ENCODE data around the gene FSTL1.

The FSTL1 gene

DNA sequence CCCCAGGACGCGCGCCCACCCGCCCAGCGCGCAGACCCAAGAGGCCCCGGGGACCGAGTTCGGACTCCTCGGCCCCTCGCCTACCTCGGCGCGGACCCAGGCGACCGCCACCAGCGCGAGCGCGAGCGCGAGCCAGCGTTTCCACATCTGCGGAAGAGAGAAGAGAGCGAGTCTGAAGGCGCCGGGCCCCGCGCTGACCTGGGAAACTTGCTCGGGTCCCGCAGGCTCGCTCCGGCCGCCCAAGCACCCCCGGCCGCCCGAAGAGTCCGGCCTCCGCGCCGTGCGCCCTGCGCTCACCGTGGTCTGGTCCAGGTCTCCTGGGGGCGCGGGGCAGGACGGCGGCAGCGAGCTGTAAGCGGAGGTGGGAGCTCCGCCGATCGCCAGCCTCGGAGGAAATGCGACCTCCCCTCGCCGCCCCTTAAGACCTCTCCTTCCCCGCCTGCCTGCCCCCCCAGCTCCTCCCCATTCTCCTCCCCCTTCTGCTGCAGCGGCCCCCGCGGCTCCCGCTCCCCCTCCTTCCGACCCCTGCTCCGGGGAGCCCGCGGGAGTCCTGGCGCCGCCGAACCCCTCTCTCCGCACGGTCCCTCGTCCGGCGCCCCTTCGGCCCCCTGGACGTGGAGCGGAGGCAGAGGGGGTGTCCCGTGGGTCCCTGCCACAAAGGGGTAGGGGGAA is at the start of gene FSTL1:
FSTL1 (minus strand) TSS at position 393 of the 672 bp plus-strand sequence; CDS start at position 147, 246 bp downstream.
- no peak for DNase-seq

DNA sequence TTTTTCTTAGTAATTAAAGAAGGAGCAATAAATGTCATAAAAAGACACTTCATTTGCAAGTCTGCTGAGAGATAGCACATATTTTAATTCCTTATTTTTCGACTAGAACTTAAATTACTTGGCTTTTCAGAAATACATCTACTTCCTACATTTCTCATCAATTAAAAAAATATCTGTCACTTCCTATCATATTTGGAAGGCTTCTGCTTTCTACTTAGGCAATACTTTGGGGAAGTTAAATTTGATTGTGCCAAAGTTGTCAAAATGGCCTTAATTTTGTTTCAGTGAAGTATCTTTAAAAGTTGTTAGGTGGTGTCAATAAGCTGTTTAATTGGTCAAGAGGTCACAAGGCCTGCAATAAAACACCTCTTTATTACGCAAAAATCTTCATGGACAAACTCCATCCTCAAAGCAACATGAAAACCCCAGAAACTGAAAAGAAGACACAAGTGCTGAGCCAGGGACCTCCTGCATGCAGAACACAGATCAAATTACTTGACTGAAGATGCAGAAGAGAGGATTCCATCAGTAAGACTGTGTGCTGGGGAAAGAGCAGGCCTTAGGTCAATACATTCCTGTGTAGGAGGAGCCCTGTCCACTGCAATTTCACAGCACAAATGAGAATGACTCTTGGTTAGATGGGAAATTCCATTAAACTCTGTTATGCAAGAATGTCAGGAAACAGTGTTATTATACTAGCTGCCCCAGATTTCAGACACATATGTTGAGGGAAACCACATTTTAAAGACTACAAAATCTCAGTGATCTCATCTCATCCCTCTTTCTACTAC is 48.0 kb upstream of the FSTL1 start:
- no peak for DNase-seq

- no peak for DNase-seq
These were observed 47.0 kb upstream of the FSTL1 start for GRCh38 chr3:120497818-120498217.

- DNase-seq, result no peak
These were observed 46.5 kb upstream of the FSTL1 start for GRCh38 chr3:120497336-120497735.

GRCh38 chr3:120496278-120497002 is 45.6 kb upstream of the FSTL1 start:
- no peak for DNase-seq

DNA sequence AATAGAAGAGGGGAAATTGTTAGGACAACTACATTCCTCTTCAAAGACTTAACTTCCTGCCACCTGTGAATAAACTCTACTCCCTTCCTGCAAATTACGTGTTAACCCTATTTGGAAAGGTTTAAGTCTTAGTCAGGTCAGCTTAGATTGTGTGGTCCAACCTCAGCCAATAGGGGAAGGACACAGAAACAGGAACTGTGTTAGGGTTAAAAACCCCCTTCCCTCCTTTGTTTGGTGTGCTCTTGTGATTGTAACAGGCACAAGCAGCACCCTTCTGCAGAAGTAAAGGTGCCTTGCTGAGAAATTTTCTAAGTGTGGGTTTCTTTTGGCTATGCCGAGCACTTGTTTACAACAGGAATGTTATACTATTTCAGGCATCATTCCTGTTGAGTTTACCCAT is 45.0 kb upstream of the FSTL1 start:
- no peak for DNase-seq

- DNase-seq, result no peak
These were observed 41.3 kb upstream of the FSTL1 start for GRCh38 chr3:120492103-120492502.

DNA sequence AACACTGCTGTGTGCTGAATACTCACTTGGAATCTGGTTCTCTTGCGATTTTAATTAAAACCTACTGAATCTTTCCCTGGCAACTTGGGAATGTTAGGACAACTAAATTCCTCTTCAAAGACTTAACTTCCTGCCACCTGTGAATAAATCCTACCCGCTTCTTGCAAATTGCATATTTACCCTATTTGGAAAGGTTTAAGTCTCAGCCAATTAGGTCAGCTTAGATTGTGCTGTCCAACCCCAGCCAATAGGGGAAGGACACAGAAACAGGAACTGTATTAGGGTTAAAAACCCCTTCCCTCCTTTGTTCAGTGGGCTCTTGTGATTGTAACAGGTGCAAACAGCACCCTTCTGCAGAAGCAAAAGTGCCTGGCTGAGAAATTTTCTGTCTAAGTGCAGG is 38.6 kb upstream of the FSTL1 start:
- DNase-seq, result no peak

DNA sequence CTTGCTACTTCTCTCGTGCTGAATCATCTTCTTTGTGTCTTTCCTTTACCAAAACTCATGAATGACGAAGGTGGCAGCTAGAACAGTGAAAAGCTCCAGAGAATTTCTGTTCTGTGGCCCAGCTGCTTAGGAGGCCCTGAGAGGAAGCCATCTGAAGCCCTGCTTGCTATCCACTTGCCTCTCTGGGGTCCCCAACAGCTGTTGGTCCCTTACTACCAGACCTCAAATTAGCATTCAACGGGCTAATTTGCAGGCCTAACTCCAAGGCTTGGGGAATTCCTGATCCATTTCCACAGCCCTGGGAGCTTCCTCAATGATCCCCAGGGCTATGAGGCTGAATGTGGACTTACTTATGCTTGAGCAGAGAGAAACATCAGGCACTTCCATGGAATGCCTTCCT is 37.5 kb upstream of the FSTL1 start:
- no peak for DNase-seq

DNA sequence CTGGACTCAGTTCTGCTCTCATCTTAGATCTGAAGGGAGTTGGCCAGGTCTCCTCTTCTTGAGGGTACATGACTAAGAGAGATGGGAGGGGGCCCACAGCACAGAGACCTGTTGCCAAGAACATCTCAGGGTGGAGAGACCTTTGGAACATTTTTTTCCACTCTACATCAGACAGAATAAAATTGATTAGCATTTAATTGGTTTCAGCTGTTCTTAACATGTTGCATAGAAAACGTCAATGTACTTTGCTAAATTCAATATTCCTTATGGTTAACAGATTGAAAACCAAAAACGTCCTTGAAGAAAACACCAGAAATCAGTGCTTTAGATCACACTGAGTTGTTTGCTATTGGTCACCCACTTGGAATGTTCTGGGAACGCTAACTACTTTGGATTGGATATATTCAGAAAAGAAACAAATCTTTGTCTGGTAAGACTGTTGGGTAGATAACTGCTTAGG is 36.4 kb upstream of the FSTL1 start:
- no peak for DNase-seq

- DNase-seq, result peak; percentile 36
These were observed 30.3 kb upstream of the FSTL1 start for GRCh38 chr3:120481081-120481480.

GRCh38 chr3:120477781-120478180 is 27.0 kb upstream of the FSTL1 start:
- no peak for DNase-seq

DNA sequence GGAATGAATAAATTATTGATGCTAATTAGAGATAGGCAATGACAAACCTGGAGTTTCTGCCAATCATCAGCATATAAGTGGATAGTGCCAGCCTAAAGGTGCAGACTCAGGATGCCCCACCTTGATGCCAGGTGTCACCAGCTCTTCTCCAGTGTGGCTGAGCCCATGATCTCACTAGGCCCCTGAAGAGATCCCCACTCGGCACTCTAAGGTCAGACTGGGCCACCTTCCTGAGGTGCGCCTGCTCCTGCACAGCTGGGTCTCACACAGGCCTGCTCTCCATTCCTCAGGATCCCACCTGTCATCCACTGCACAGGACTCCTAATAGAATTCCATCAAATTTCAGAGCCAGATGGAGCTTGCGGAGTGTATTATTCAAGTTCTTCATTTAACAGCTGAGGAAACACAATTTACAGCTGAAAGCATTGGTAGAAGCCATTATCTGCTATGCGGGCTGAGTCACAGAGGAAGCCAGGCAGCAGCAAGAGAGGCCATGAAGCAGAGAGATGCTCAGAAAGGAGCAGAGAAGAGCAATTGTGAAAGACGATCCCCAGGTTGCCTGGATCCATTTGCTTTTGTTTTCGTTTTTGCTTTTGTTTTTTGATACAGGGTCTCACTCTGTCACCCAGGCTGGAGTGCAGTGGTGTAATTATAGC is 25.1 kb upstream of the FSTL1 start:
- DNase-seq, result no peak

DNA sequence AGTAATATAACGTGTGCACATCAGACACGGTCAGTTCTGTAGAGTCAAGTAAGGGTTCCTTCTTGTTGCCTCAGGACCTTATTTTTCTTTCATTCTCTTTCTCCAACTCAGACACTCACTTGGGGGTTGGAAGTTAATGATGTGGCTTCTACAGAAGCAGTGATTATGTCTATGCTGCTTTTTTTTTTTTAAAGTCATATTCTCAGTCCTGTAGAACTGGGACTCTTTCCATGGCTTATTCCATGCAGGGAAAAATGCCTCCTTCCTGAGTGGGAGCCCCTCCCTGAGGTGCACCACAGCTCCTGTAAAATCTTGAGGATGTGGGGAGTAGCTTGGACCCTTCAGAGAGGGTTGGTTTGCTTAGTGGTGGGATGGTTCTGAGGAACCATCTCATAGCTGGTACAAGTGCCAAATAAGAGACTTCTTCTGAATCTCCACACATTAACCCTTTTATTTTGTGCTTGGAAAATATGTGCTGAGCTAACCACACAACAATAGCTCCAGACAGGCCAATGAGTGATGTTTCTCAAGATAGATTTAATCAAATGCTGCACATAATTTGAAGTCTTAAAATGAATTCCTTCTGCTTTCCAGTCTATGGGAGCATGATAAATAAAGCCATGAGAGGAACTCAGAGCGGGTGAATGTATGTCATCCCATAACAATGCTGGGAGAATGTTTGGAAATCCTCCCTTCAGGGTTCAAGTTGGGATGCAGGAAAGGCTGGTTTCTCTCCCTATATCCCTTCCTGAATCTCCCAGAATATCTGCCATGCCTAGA is 23.3 kb upstream of the FSTL1 start:
- no peak for DNase-seq

DNA sequence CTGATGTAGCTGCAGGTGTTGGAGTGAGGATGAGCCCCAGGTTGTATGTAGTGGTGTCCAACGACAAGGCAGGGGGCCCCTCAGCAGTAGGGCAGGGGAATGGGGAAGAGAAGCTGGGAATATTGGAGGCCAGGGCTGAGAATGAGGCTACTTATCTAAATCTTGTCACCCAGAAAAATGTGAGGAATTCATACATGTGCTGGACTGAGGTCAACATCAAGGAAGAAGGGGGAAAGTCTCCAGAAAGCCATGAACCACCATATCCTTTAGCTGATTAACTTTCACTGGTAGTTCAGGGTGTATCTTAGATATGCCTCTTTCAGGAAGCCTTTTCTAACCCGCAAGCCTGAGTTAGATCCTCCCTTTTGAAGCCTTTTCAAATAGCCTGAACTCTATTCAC is 22.6 kb upstream of the FSTL1 start:
- DNase-seq, result no peak

GRCh38 chr3:120472121-120472844 is 21.5 kb upstream of the FSTL1 start:
- DNase-seq, result no peak

GRCh38 chr3:120471643-120472042 is 20.9 kb upstream of the FSTL1 start:
- no peak for DNase-seq

DNA sequence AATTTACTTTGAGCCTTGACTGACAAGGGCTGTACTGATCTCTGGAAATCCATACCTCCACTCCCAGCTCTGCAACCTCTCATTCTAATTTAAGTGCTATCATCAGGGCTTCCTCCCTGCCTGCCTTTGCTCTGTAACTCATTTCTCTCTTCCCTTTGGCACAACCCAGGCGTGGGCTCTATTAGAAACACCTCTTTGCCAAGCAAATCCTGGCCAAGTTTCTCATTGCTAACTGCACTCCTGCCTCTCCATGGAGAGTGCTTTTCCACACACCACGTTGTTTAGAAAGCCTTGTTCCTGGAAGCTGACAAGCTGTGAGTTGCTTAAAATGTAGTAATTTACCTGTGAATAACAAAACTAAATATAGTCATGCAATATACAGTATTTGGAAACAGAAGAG is 20.1 kb upstream of the FSTL1 start:
- no peak for DNase-seq

- DNase-seq, result no peak
These were observed 19.1 kb upstream of the FSTL1 start for GRCh38 chr3:120469882-120470301.

DNA sequence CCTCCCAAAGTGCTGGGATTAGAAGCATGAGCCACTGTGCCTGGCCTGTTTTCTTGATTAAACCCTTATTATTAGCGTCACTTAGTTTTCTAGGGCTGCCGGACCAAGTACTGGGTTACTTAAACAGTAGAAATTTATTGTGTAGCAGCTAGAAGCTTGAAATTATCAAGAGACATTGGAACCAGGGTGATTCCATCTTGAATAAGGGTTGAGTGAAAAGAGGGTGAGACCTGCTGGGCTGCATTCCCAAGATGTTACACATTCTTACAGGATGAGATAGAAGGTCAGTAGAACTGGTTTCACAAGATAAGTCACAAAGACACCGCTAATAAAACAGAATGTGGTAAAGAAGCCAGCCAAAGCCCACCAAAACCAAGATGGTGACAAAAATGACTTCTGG is 18.6 kb upstream of the FSTL1 start:
- DNase-seq, result no peak

DNA sequence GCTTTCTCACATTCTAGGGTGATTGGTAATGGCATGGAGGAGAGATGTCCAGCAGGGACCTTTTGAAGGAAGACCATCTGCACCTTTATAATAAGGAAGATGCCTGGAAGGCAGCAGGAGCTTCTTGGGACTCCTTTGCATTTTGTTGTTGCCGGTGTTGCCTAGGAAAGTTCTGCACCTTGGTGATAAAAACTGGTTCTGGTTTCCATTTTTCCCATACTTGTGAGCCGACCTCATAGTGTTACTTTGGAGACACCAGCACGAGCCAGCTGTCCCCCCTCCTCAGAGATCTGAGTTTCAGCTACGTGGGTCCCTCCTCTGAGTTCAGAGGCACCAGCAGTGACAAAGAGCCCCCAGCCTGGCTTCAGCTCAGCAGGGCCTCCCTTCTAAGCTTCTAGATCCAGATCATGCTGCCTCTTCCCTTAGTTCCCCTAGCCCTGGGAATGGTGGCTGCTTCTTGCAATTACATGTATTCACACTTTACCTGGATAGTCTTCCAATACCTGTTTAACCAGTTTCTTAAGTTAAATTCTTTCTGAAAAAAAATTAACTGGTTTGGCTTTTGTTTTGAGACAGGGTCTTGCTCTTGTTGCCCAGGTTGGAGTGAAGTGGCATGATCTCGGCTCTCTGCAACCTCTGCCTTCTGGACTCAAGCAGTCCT is 18.0 kb upstream of the FSTL1 start:
- DNase-seq, result no peak

Data from MV-4-11 (cell line).